Endothelial cell of umbilical vein (primary cell): Measurements from ENCODE around the gene ZBTB20. TPM values are rescaled to one million over a fixed set of nuclear protein-coding genes. Genes with fewer than 3 reads are reported as not detected.

Experiments
- BruUV-seq: library from RNA; stranded (reverse); fragments of 400-500 nt; replicated peaks from 2 replicates; lab custom pipeline; 2021; lab: Mats Ljungman, UMichigan
- CTCF ChIA-PET: fragments of 300-600, 350-600 bp; sonication (Branson Sonifier 250); formaldehyde crosslinking; loops from one replicate; lab custom pipeline; 2021; ENCODE audit warnings: antibody characterized with exemption, inconsistent platforms; lab: Charles Lee
- POLR2A ChIA-PET: fragments of 300-600, 350-600 bp; sonication (Branson Sonifier 250); formaldehyde crosslinking; loops from one replicate; lab custom pipeline; 2021; ENCODE audit warnings: antibody characterized with exemption, inconsistent platforms; lab: Charles Lee
- DNase-seq: peaks from one replicate; pipeline ENCODE4 v3.0.0-alpha.2; 2011; ENCODE audit warnings: low read depth, low spot score
- FAIRE-seq: peaks from 2 replicates; lab custom pipeline; 2011; peaks lifted over from hg19 to GRCh38; lab: Jason Lieb, UNC
- H2AFZ ChIP-seq: 2 replicates; pipeline ENCODE4 v1.6.0; 2012; ENCODE audit warnings: low read depth, low read length, control low read depth, inconsistent platforms
- H3K27ac ChIP-seq: 2 replicates; pipeline ENCODE4 v1.5.1; 2011; ENCODE audit warnings: low read depth, mild to moderate bottlenecking, control low read depth, low read length, moderate library complexity; ENCODE audit not compliant: insufficient read depth
- H3K27me3 ChIP-seq, 2 experiments: 2 replicates each; pipeline versions ENCODE4 v1.6.0 to v1.6.1; 2011; ENCODE audit warnings: low read length in 2 of 2, mixed read lengths in 1 of 2; ENCODE audit not compliant: control insufficient read depth in 2 of 2, insufficient read depth in 2 of 2
- H3K36me3 ChIP-seq, 2 experiments: 2 replicates in 1 of 2; 3 replicates in 1 of 2; pipeline ENCODE4 v1.5.1; 2011; ENCODE audit warnings: low read length in 2 of 2, mild to moderate bottlenecking in 1 of 2, moderate library complexity in 1 of 2; ENCODE audit not compliant: control insufficient read depth in 2 of 2, insufficient read depth in 2 of 2; ENCODE audit errors: extremely low read depth in 1 of 2
- H3K4me1 ChIP-seq: 3 replicates; pipeline ENCODE4 v1.5.1; 2011; ENCODE audit warnings: mild to moderate bottlenecking, low read length; ENCODE audit not compliant: control insufficient read depth, insufficient read depth; ENCODE audit errors: extremely low read depth
- H3K4me2 ChIP-seq: 2 replicates; pipeline ENCODE4 v1.6.1; 2011; ENCODE audit warnings: low read length, control low read depth, mixed read lengths; ENCODE audit not compliant: insufficient read depth
- H3K4me3 ChIP-seq, 3 experiments: fragments of 200-600 bp in 1 of 3; sonication (generic), shearing (Covaris generic) in 1 of 3; replicated peaks in 1 of 3; 2 replicates each; pipeline ENCODE4 v1.5.1; 2011 to 2016; ENCODE audit warnings: control low read depth in 3 of 3, low read length in 3 of 3, mild to moderate bottlenecking in 2 of 3, inconsistent platforms in 1 of 3, low read depth in 1 of 3, moderate library complexity in 1 of 3; ENCODE audit not compliant: insufficient read depth in 1 of 3
- H3K79me2 ChIP-seq: 2 replicates; pipeline ENCODE4 v1.6.0; 2012; ENCODE audit warnings: low read length, inconsistent platforms; ENCODE audit not compliant: control insufficient read depth, insufficient read depth
- H3K9ac ChIP-seq: replicated peaks from 2 replicates; pipeline ENCODE3; 2011; ENCODE audit warnings: low read length, control low read depth; ENCODE audit not compliant: insufficient read depth; ENCODE audit errors: extremely low read depth
- H3K9me1 ChIP-seq: replicated peaks from 3 replicates; pipeline ENCODE4 v1.6.0; 2011; ENCODE audit warnings: mild to moderate bottlenecking, low read length; ENCODE audit not compliant: control insufficient read depth, insufficient read depth; ENCODE audit errors: extremely low read depth
- H3K9me3 ChIP-seq: replicated peaks from 2 replicates; pipeline ENCODE4 v1.5.1; 2012; ENCODE audit warnings: low read length, inconsistent platforms; ENCODE audit not compliant: control insufficient read depth, insufficient read depth
- H4K20me1 ChIP-seq: replicated peaks from 2 replicates; pipeline ENCODE3; 2011; ENCODE audit warnings: mild to moderate bottlenecking, low read length; ENCODE audit not compliant: control insufficient read depth, insufficient read depth; ENCODE audit errors: extremely low read depth
- EZH2 ChIP-seq: IDR thresholded peaks from 2 replicates; pipeline ENCODE4 v1.6.1; 2012; ENCODE audit warnings: borderline replicate concordance, low read depth, mild to moderate bottlenecking, moderate library complexity, low read length, inconsistent platforms; ENCODE audit not compliant: severe bottlenecking
- FOS ChIP-seq: IDR thresholded peaks from 2 replicates; pipeline ENCODE4 v1.6.1; 2011; ENCODE audit warnings: mild to moderate bottlenecking, low read length, moderate library complexity, borderline replicate concordance; ENCODE audit not compliant: insufficient read depth
- GATA2 ChIP-seq: IDR thresholded peaks from 2 replicates; pipeline ENCODE4 v1.7.0; 2011; ENCODE audit warnings: low read depth, mild to moderate bottlenecking, moderate library complexity, mixed read lengths, low read length; ENCODE audit not compliant: insufficient read length, insufficient read depth
- JUN ChIP-seq: IDR thresholded peaks from 2 replicates; pipeline ENCODE4 v1.6.1; 2011; ENCODE audit warnings: borderline replicate concordance, low read depth; ENCODE audit not compliant: insufficient read length, insufficient read depth
- MYC ChIP-seq: IDR thresholded peaks from one replicate; pipeline ENCODE4 v1.6.1; 2011; ENCODE audit warnings: mild to moderate bottlenecking, low read depth, low read length
- POLR2A ChIP-seq: IDR thresholded peaks from 2 replicates; pipeline ENCODE4 v1.6.1; 2012; ENCODE audit warnings: low read depth, mild to moderate bottlenecking, control low read depth, low read length
- POLR2AphosphoS5 ChIP-seq: IDR thresholded peaks from 2 replicates; pipeline ENCODE4 v1.6.1; 2012; ENCODE audit warnings: low read depth, mild to moderate bottlenecking, control low read depth, low read length, moderate library complexity; ENCODE audit not compliant: insufficient read depth
- dilution Hi-C: fragments of 300-500 bp; cut with MboI; formaldehyde crosslinking; loops from one replicate; pipeline ENCODE4 v1.15.0; 2019; ENCODE audit warnings: low sequenced_read_pairs; ENCODE audit not compliant: extremely low pct_ligation_motif_present
- intact Hi-C: fragments of 100-400 bp; cut with micrococcal nuclease; formaldehyde crosslinking; loops from one replicate; pipeline ENCODE4 v1.10.0; 2022
- polyA plus RNA-seq, 4 experiments: library from polyadenylated mRNA; depleted of rRNA in 3 of 4; stranded (reverse) in 3 of 4; unstranded in 1 of 4; fragments of >200 nt; gene quantifications; 2 replicates each; pipeline versions ENCODE4 v1.2.1 to v1.2.3, GENCODE V29; 2011 to 2012; ENCODE audit warnings: missing spikeins in 1 of 4
- total RNA-seq: library from RNA; stranded (reverse); gene quantifications from 2 replicates; pipeline ENCODE4 v1.2.3, GENCODE V29; 2021
- TF ChIP-seq, protein P1 (sequence below), 2 donors: IDR thresholded peaks; 1 replicate in 1 of 2; 2 replicates in 1 of 2; pipeline ENCODE4 v1.5.1; 2011; ENCODE audit warnings: low read length in 2 of 2, mild to moderate bottlenecking in 2 of 2, moderate library complexity in 2 of 2, control low read depth in 1 of 2, inconsistent platforms in 1 of 2, low read depth in 1 of 2; ENCODE audit not compliant: insufficient read depth in 1 of 2; ENCODE audit errors: extremely low read depth in 1 of 2
- TF ChIP-seq, protein P2 (sequence below): IDR thresholded peaks from 2 replicates; pipeline ENCODE4 v1.6.1; 2011; ENCODE audit not compliant: insufficient read depth, insufficient read length

Gene ZBTB20
- total and polyA plus RNA-seq, 2 donors (not counting 3 experiments of a cell fraction or from before 2014, with no cell fraction given): 2.1 to 20.5 TPM

DNA sequence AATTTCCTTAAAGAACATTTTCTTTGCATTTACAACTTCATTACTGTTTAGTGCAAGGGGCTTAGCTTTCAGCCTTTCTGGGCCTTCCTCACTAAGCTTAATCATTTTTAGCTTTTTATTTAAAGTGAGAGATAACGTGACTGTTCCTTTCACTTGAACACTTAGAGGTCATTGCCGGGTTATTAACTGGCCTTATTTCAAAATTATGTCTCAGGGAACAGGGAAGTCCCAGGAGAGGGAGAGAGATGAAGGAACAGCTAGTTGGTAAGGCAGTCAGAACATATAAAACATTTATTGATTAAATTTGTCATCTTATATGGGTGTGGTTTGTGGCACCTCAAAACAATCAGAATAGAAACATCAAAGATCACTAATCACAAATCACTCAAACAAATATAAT lies 584.5 kb downstream of the ZBTB20 start:
- no peak for TF ChIP-seq POLR2AphosphoS5
- TF ChIP-seq, protein P1, sequence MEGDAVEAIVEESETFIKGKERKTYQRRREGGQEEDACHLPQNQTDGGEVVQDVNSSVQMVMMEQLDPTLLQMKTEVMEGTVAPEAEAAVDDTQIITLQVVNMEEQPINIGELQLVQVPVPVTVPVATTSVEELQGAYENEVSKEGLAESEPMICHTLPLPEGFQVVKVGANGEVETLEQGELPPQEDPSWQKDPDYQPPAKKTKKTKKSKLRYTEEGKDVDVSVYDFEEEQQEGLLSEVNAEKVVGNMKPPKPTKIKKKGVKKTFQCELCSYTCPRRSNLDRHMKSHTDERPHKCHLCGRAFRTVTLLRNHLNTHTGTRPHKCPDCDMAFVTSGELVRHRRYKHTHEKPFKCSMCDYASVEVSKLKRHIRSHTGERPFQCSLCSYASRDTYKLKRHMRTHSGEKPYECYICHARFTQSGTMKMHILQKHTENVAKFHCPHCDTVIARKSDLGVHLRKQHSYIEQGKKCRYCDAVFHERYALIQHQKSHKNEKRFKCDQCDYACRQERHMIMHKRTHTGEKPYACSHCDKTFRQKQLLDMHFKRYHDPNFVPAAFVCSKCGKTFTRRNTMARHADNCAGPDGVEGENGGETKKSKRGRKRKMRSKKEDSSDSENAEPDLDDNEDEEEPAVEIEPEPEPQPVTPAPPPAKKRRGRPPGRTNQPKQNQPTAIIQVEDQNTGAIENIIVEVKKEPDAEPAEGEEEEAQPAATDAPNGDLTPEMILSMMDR (IDR thresholded peaks at IDR 0.05; ENCODE audit: extremely low read depth in 1 of 2, insufficient read depth in 1 of 2, low read depth in 1 of 2, low read length in 2 of 2): no peak
- TF ChIP-seq GATA2: no peak
- TF ChIP-seq, protein P2, sequence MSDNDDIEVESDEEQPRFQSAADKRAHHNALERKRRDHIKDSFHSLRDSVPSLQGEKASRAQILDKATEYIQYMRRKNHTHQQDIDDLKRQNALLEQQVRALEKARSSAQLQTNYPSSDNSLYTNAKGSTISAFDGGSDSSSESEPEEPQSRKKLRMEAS: no peak
- TF ChIP-seq JUN: no peak
- TF ChIP-seq MYC: no peak
- no peak for TF ChIP-seq EZH2
- no peak for TF ChIP-seq POLR2A
- no peak for TF ChIP-seq FOS
- H3K9me1 ChIP-seq: no peaks in the 10 kb centered on the region
- no peak overlapping the region for H3K27ac ChIP-seq
- ChIA-PET POLR2A (no interaction called here), CTCF (interaction anchor here (1.2 to 2.7 kb wide), 2 partner anchors 10 to 13 kb away, joined by 3 to 12 read pairs; no protein-coding TSS in a partner anchor)
- no peak for DNase-seq
- H4K20me1 ChIP-seq: peaks cover 4% of the 10 kb centered on the region
- H3K9ac ChIP-seq: no peak overlapping the region
- H3K4me2 ChIP-seq: no peak overlapping the region
- no peaks in the 10 kb centered on the region for H3K36me3 ChIP-seq
- no peaks in the 10 kb centered on the region for H3K79me2 ChIP-seq
- FAIRE-seq: no peak
- no peak overlapping the region for H3K4me3 ChIP-seq
- H3K27me3 ChIP-seq: no peaks in the 10 kb centered on the region
- dilution Hi-C loops: no loop called here
- peaks cover 21% of the 10 kb centered on the region for H3K4me1 ChIP-seq
- no peak overlapping the region for H2AFZ ChIP-seq
- no TSS peak for BruUV-seq
- intact Hi-C loops: no loop called here
- H3K9me3 ChIP-seq: no peaks in the 10 kb centered on the region
